ENCODE measurements around the gene ANGPTL2. TPM values are rescaled to one million over a fixed set of nuclear protein-coding genes. Genes with fewer than 3 reads are reported as not detected.

ANGPTL2 gene
- total RNA-seq, 1 experiment from 2014 or later: 8.3 TPM

DNA sequence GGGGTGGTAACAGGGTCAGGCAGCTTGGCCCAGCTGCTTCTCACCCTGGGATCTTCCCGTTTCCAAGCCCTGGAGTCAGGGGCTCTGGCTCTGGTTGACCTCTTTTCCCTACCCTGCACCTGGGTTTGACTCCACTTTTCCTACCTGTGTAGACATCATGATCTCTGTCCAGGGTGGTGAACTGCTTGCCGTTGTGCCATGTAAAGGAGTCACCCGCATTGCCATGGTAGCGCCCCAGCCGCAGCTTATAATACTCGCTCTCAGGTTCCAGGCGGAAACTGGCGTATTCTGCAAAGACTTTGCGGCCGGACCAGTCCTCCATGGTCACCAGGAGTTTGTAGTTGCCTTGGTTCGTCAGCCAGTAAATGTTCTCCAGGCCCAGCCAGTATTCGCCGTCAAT is 30.9 kb downstream of the ANGPTL2 start:
- Histone ChIP-seq H3K36me3 (replicated peaks; ENCODE audit: control insufficient read depth, insufficient read depth, low read length) (0 out of 2 replicates have a peak, but pooled peaks cover 1% of the 10 kb centered on the region), H3K27me3 (ENCODE audit: control insufficient read depth, insufficient read depth, low read length) (no peaks in the 10 kb centered on the region), H3K4me3 (ENCODE audit: insufficient read depth, low read depth, low read length) (no peak overlapping the region)
- no peak for DNase-seq

GRCh38 chr9:127090341-127090985 is 32.0 kb downstream of the ANGPTL2 start:
- Histone ChIP-seq H3K36me3 (replicated peaks; ENCODE audit: control insufficient read depth, insufficient read depth, low read length) (0 out of 2 replicates have a peak, but pooled peaks cover 1% of the 10 kb centered on the region), H3K4me3 (ENCODE audit: insufficient read depth, low read depth, low read length) (no peak overlapping the region), H3K27me3 (ENCODE audit: control insufficient read depth, insufficient read depth, low read length) (no peaks in the 10 kb centered on the region)
- no peak for DNase-seq

DNA sequence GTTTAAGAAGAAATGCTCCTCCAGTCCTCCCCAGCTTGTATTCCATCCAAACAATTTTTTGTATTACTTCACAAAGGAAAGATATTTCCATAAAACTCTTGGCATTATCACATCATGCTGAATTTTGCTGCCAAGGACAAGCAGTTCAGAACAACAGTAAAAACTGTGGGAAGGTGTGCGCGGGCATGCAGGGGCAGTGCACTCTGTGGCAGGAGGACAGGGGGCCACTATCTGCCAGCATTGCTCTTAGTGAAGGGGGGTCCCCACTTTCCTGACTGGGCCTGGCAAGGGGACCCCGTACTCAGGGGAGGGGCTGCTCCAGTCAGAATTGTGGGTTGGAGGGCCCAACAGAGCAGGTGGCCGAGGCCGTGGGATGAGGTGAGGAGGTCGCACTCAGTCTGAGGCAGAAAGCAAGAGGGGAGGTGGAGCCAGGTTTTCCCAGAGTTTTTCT is 32.8 kb downstream of the ANGPTL2 start:
- H3K4me3 ChIP-seq (ENCODE audit: insufficient read depth, low read depth, low read length): no peak overlapping the region
- no peak for DNase-seq

DNA sequence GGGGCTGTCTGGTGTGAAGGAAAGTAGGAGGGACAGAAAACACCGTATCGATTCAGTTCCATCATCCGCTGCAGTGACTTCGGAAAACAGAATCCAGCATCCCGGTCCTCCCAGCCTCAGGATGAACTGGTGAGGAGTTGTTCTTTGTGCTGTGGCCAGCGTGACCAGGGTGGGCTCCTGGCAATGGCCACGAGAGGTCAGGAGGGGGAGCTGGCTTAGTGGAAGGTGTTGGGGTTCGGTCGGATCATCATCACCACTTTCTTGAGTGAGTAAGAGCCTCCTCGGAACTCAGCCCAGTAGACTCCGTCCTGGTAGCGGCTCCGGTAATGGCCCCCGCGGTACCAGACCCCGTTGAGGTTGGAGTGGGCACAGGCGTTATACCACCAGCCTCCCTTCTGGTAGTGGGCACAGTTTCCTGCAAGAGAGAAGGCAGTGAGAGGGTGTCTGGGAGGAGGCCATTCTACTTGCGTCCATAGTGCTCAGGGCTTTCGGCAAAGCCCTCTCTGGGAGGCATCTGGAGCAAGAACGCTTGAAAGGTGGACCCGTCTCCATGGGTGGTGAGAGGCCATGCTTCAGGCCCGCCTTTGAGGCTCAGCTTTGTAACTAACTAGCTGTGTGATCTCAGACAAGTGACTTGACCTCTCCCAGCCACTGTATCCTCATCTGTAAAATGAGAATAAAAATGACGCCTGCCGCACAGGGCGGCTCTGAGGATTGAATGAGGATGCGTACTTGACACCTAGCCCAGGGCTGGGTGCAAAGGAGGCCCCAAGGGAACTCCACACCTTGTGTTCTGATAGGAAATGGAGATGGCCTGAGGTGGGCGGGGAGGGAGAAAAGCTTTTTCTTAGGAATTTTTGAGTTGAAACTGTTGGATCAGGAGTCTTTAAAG is 33.5 kb downstream of the ANGPTL2 start:
- Histone ChIP-seq H3K36me3 (replicated peaks; ENCODE audit: control insufficient read depth, insufficient read depth, low read length) (0 out of 2 replicates have a peak, but pooled peaks cover 1% of the 10 kb centered on the region), H3K4me3 (ENCODE audit: insufficient read depth, low read depth, low read length) (no peak overlapping the region), H3K27me3 (ENCODE audit: control insufficient read depth, insufficient read depth, low read length) (no peaks in the 10 kb centered on the region)
- no peak for DNase-seq

More for the DNA sequence above, 32.8 kb downstream of the ANGPTL2 start:
- no peaks in the 10 kb centered on the region for H3K27me3 ChIP-seq (ENCODE audit: control insufficient read depth, insufficient read depth, low read length)
- 0 out of 2 replicates have a peak, but pooled peaks cover 1% of the 10 kb centered on the region for H3K36me3 ChIP-seq (replicated peaks; ENCODE audit: control insufficient read depth, insufficient read depth, low read length)

- no peaks in the 10 kb centered on the region for H3K27me3 ChIP-seq (ENCODE audit: control insufficient read depth, insufficient read depth, low read length)
- no peak for DNase-seq
- no peak overlapping the region for H3K4me3 ChIP-seq (ENCODE audit: insufficient read depth, low read depth, low read length)
- 0 out of 2 replicates have a peak, but pooled peaks cover 1% of the 10 kb centered on the region for H3K36me3 ChIP-seq (replicated peaks; ENCODE audit: control insufficient read depth, insufficient read depth, low read length)
These were observed 34.6 kb downstream of the ANGPTL2 start for GRCh38 chr9:127087836-127088235.

GRCh38 chr9:127087411-127087810 is 35.0 kb downstream of the ANGPTL2 start:
- DNase-seq: no peak
- Histone ChIP-seq H3K27me3 (ENCODE audit: control insufficient read depth, insufficient read depth, low read length) (no peaks in the 10 kb centered on the region), H3K36me3 (replicated peaks; ENCODE audit: control insufficient read depth, insufficient read depth, low read length) (0 out of 2 replicates have a peak, but pooled peaks cover 1% of the 10 kb centered on the region), H3K4me3 (ENCODE audit: insufficient read depth, low read depth, low read length) (no peak overlapping the region)

GRCh38 chr9:127086771-127087170 is 35.7 kb downstream of the ANGPTL2 start:
- Histone ChIP-seq H3K27me3 (ENCODE audit: control insufficient read depth, insufficient read depth, low read length) (no peaks in the 10 kb centered on the region), H3K4me3 (ENCODE audit: insufficient read depth, low read depth, low read length) (no peak overlapping the region), H3K36me3 (replicated peaks; ENCODE audit: control insufficient read depth, insufficient read depth, low read length) (0 out of 2 replicates have a peak, but pooled peaks cover 1% of the 10 kb centered on the region)

GRCh38 chr9:127085186-127085585 is 37.2 kb downstream of the ANGPTL2 start:
- no peaks in the 10 kb centered on the region for H3K27me3 ChIP-seq (ENCODE audit: control insufficient read depth, insufficient read depth, low read length)
- no peaks in the 10 kb centered on the region for H3K36me3 ChIP-seq (replicated peaks; ENCODE audit: control insufficient read depth, insufficient read depth, low read length)
- DNase-seq: no peak
- no peak overlapping the region for H3K4me3 ChIP-seq (ENCODE audit: insufficient read depth, low read depth, low read length)

More at GRCh38 chr9:127086771-127087170, 35.7 kb downstream of the ANGPTL2 start:
- DNase-seq: no peak

- Histone ChIP-seq H3K36me3 (replicated peaks; ENCODE audit: control insufficient read depth, insufficient read depth, low read length) (no peaks in the 10 kb centered on the region), H3K27me3 (ENCODE audit: control insufficient read depth, insufficient read depth, low read length) (no peaks in the 10 kb centered on the region), H3K4me3 (ENCODE audit: insufficient read depth, low read depth, low read length) (no peak overlapping the region)
- DNase-seq: no peak
These were observed 38.1 kb downstream of the ANGPTL2 start for GRCh38 chr9:127084076-127085039.

GRCh38 chr9:127083138-127083980 is 39.1 kb downstream of the ANGPTL2 start:
- Histone ChIP-seq H3K4me3 (ENCODE audit: insufficient read depth, low read depth, low read length) (no peak overlapping the region), H3K27me3 (ENCODE audit: control insufficient read depth, insufficient read depth, low read length) (no peaks in the 10 kb centered on the region), H3K36me3 (replicated peaks; ENCODE audit: control insufficient read depth, insufficient read depth, low read length) (no peaks in the 10 kb centered on the region)
- DNase-seq: no peak

GRCh38 chr9:127081250-127082185 is 40.9 kb downstream of the ANGPTL2 start:
- no peak overlapping the region for H3K4me3 ChIP-seq (ENCODE audit: insufficient read depth, low read depth, low read length)
- DNase-seq: no peak
- H3K27me3 ChIP-seq (ENCODE audit: control insufficient read depth, insufficient read depth, low read length): no peaks in the 10 kb centered on the region
- no peaks in the 10 kb centered on the region for H3K36me3 ChIP-seq (replicated peaks; ENCODE audit: control insufficient read depth, insufficient read depth, low read length)

- Histone ChIP-seq H3K4me3 (ENCODE audit: insufficient read depth, low read depth, low read length) (no peak overlapping the region), H3K36me3 (replicated peaks; ENCODE audit: control insufficient read depth, insufficient read depth, low read length) (no peaks in the 10 kb centered on the region), H3K27me3 (ENCODE audit: control insufficient read depth, insufficient read depth, low read length) (no peaks in the 10 kb centered on the region)
- DNase-seq: no peak
These were observed 42.8 kb downstream of the ANGPTL2 start for GRCh38 chr9:127079446-127080140.
